HG02884 (cell line): ENCODE measurements around the gene CA12.

Source experiments
- ATAC-seq: cut with Tn5 transposase; IDR thresholded peaks from one replicate; pipeline ENCODE4 v1.9.1; 2021; ENCODE audit warnings: mild to moderate bottlenecking, moderate library complexity; ENCODE audit not compliant: unreplicated experiment

CA12 gene

DNA sequence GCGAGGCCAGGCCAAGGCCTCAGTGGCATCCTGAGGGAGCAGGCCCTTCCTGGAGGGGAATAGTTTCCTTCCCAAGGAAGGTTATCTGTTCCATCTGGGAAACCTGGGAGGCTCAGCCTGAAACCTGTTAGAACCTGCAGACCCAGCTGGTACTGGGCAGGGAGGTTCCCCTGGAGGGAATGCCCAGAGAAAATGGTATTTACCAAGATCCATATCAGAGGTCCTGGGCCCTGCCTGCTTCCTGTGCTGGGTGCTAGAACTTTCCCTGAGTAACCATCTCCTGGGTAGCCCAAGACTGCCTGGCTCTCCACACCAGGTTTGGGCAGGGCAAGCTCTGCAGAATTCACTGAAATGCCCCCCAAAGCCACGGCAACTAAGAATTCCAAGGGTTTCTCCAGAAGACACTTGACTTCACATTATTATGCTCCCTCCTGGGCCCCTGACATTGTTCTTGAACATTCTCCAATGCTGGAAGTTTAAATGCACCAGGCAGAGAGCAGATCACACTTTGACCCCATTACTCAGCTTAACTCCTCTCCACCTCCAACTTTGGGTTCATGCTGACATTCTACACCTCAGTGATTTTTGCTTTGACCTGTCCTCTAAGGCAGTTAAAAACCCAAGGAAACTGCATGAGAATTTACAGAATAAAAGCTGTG, 2.0 kb downstream of the CA12 start:
- no peak for ATAC-seq

DNA sequence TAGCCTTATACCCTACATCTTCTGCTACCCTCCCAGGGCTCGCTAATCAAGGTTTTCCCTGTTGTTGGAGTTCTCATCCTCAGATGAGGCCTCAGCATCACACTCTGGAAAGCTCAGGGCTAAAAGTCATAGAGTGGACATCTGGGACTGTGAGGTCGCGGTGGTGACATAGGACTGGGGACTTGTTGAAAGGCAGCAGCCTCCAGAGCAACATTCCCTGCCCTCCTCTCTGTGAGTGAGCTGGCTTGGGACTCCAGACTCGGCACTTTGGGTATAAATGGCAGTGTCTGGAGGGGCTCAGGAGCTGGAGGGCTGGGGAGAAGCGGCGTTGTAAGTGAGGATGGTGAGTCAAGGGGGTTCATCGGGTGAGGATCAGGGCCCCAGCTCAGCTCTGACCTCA, 2.7 kb downstream of the CA12 start:
- no peak for ATAC-seq

DNA sequence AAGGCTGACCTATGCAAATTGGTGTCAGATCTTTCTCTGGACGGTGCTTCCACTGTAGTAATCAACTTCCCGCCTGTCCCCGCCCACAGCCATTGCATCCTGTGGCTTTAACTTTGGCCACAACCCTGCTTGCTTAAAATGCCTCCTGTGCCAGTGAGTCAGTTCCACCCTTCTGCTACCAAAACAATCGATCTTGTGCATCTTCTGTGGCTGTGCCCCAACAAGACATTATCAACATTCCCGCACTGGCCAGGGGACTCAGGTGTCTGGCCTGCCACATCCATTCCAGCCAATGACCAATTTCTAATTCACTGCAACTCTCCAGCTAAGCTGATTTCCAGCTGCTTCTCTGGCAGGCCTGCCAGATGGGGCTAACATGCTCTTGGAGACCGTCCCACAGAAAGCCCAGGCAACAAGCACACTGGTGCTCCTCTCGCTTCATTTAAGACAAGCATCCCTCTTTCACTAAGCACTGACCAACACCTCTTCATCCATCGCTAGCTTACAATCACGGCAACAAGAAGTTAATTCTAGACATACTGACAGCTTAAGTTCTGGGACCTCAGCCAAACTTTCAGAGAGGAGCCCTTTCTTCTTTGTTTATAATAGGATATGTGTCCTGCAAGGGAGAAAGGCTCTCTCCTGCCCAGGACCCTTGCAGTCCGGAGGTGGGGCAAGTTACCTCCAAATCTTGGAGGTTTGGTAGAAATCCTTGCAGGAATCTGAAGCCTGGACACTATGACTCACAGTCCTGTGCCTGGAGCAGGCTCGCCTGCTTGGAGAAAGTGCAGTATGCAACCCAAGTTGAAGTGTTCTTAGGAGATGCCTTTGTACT, 6.7 kb downstream of the CA12 start:
- no peak for ATAC-seq

DNA sequence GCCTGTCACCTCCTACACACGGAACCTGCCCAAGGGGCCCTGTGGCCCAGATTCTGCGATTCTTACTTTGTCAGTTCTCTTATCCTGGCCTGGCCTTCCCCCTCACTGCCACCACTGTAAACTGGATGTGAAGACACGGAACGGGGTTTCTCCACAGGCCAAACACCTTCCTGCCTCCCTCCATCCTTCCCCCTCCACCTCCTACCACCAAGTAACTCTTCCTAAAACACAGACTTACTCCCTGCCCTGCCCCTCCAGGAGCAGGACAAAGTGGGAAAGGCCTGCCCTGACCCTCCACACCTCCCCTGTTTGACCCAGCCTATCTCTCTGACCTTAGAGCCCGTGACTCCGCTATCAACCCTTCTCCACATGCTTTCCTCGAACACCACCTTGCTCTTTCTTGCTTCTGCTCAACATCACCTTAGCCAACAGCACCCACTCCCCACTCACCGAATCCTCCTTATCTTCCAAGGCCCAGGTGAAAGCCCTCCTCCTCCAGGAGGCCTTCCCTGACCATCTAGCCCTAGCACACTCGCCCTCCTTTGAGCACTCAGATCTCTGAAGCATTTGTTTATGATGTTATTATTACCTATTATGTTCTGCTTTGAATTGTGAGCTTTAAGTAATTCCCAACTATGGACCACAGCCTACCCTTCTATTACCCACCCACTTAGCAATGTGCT, 7.6 kb downstream of the CA12 start:
- no peak for ATAC-seq

DNA sequence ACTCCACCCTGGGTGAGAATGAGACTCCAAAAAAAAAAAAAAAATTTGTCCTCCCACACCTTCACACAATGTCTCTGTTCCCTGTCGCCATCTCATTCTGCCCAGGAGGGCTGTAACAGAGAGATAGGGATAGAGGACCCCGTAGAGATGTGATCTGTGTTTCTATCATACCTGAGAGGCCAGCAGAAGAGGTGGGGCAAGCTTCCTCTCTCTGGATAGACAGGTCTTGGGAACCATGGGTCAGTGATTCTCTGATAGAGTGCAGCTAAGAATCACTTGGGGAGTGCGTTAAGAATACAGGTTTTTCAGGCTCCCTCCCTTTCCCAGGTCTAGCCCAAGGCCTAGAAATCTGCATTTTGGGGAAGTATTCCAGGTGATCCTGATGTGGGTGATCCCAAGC, 8.3 kb downstream of the CA12 start:
- ATAC-seq, result no peak

DNA sequence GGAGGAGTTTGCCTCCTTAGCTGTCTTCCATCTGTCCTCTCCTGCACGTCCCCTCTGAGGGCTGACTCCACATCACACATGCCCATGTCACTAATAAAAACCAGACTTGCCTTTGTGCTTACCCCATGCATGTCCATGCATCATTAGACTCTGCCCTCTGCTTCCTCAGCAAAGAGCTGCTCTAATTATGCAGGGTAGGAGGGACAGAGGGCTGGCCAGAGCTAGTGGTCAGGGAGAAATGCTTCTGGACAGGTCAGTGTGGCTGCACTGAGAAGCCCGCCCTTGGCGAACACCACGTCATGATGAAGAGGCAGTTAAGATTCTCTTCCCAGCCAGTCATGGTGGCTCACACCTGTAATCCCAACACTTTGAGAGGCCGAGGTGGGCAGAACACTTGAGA, 8.9 kb downstream of the CA12 start:
- ATAC-seq, result no peak

DNA sequence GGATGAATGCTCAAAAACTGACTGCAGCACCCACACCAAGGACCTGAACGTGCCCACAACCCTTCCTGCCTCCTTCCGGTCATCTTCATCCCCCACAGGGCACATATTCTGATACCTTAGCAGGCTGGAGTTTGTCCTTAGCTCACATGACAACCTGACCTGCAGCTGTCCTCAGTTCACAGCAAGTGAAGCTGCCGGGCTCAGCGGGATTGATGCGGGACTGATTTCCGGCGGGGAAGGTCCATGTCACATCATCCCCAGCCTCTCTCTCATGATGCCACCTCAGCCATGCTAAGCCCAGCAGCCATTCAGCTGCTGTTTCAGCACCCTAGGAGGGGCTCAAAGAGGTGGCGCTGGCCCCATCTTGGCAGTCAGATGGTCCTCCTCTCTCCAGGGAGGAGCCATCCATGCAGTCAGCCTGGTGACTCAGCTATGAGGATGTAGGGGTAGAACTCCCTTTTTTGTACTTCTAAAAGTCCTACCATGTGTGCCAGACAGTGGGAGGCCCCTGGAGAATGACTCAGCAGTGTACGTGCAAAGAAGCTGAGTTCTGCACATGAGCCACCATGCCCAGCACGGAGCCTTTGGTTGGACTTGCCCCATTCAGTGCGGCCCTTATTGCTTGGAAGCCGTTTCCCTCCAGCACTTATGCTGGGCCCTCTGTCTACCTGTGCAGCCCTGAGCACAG, 9.5 kb downstream of the CA12 start:
- no peak for ATAC-seq

DNA sequence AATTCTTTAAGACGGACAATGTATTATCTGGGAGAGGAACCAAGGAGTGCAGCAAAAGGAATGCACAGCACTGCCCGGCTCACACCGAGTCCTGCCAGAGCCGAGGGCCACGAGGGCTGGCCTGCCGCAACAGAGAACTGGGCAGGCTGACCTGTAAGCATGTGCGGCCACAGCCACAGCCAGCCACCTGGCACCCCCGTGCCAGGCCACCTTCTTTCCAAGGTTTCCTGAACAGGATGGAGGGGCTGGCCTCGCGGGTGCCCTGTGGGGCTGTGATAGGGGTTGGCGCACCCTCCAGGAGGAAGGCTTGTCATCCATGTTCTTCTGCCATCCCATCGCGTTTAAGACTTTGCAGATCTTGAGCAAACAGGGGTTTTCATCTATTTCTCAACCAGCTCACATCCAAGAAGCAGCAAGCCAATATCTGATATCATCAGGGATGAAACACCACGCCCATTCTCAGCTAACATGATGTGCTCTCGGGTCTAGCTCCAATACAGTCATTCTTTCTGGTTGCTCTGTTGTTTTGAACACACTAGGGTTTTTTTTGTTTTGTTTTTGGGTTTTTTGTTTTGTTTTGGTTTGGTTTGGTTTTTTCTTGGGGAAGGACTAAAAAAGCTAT, 10.2 kb downstream of the CA12 start:
- no peak for ATAC-seq

DNA sequence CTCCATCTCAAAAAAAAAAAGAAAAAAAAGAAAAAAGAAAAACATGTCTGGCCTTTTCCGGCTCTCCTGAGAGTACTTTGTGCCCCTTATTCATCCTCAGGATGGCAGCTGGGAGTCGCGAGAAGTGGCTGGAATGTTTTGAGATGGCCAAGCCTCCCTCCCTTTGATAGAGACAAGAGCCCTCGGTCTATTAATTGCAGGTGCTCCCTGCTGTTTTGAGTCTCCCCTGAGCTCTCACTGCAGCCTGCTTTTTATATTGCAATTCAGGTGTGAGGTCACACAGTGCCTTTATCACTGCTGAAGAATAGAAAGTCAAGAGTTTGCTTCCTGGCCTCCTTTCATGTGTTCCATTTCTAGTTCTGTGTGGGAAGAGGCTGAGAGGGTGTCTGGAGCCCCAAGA, 10.9 kb downstream of the CA12 start:
- ATAC-seq, result no peak

DNA sequence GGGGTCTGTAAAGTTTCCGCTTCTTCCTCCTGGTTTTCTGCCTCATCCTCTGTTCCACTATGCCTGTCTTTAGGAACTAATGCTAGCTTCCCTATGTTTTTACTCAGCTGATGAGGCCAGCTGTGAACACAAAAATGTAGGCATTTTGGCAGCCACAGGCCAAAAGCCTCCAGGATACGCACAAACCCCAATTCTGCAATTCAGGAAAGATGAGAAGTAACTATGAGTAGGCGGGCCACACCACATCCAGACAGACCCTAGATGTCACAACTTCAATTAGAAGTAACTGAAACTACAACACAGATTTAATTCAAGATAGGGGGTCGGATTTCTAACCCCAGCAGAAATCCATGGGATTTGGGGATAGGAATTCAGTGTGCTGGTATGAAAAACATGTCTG, 11.9 kb downstream of the CA12 start:
- ATAC-seq, result no peak

DNA sequence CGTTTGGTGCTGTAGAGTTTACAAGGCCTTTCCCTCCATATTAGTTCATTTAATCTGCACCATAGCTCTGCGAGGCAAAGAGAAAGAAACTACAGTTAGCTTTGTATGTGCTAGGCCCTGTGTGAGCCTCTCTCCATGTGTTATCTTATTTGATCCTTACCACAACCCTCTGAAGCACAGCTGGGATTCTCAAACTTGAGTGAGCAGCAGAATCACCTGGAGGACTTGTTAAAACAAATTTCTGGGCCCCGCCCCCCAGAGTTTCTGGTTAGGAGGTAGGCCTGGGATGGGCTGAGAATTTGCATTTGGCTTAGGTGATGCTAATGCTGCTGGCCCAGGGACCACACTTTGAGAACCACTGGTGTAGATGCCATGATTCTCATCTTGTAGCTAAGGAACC, 12.3 kb downstream of the CA12 start:
- ATAC-seq, result no peak

DNA sequence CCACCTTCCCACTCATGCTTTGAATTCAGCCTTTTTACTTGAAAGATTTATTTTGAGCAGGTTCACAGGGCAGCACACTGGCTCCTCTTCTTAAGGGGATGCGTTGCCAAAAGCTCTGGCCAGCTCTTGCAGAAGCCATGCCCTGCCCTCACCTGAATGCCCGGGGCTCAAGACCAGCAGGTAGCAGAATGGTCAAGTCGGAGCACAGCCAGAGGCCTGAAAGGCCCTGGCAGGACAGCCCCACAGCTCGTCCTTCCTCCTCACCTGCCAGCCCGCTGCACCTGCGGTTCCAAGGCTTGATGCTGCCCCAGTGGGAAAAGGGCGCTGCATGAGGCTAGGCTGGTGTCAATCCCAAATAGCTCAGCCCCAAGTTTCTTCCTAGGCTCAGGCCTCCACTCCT, 13.1 kb downstream of the CA12 start:
- no peak for ATAC-seq

DNA sequence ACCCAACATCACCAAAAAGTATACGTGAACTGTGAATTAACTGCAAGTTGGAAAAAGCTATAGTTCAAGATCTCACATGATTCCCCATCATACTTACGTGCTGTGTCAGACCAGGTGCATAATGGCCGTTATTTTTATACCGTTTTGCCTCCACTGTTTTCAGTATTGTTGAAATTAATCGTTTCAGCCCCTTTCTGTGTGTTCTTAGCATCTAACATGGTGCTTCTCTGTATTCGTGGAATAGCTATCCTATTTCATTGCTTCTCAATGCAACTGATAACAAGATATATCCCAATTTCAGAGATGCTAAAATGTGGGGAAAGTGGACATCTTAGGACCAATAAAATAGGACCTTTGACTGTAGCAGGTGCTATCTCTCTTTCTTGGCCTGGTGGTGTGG, 13.7 kb downstream of the CA12 start:
- ATAC-seq, result no peak

DNA sequence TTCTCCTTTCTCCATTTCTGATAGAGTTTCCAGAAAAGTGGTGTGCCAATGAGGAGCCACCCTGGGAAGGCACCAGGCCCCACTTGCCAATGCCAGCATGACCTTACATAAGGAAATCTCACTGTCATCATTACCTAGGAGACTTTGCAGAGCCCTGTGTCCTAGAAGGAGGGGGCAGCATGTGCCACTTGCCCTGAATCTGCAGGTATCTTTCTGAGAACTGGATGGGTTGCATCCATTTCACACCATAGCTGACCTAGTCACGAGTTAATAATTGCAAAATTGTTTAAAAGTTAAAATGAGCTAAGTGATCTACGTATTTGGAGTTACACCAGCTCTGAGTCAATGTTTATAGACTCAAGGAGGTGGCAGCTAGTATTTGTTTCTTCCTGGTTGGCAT, 14.3 kb downstream of the CA12 start:
- no peak for ATAC-seq

DNA sequence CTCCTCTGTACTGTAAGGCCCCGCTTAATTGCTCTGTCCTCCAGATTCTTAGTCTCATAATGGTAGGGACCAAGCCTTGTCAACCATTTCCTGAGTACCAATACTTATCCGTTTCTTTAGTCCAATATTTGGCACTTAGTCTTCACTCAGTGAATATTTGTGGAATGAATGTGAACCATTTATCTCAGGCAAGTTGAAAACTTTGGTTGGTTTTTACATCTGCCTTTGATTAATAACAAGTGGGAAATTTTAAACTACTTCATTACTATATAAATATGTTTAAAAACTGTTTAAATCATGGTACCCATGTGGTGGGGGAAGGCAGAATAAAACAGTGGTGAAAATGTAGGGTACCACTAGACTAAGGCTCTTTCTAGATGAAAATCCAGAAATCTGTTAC, 15.2 kb downstream of the CA12 start:
- ATAC-seq, result no peak

DNA sequence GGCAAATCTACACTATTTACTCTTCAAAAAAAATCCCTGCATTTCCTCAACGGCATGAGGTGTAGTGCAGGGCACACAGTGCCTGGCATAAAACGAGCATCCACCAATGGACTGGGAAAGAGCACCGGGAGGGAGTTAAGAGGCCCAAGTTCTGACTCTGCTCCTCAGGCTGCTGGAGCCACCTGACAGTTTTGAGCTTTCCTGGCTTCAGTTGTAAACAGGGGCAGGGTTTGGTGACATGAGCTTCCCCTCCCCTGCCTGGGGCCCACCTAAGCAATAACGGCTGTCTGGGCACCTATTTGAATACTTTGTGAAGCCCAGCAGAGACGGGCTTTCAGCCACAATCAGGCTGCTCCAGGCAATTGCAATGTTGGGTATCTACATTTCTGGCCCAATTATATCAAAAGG, 16.4 kb downstream of the CA12 start:
- ATAC-seq, result no peak

DNA sequence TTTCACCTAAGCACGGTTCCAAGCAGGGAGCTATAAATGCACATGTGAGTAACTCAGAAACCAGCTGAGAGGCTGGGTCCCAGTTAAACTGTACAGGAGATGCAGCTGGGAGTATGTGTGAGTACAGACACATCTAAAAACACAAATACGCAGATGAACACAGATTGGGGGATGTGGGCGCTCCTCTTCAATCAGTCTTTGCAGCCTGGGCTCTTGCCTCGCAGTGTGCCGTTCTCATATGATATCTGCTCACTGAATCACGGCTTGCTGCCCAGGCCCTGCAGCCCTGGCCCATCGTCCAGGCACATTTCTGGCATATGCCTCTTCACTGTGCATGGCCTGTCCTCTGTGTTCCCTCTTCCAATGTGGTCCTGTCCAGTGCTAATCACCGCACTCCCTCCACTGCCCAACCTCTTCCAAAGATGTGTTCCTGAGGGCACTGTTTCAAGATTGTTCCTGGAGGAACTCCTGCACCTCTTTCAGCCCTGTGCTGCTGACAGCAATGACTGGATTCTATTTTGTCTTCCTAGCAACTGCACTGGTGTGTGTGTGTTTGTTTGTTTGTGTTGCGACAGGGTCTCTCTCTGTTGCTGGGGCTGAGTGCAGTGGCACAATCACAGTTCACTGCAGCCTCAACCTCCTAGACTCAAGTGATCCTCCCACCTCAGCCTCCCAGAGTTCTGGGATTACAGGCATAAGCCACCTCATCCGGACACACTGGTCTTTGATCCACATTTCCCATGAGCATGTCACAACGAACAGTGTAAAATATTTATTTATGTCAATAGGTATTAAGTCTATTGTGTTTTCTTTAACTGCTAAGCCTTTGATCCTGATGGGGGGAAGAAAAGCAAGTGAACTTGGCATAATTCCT, 17.0 kb downstream of the CA12 start:
- no peak for ATAC-seq

DNA sequence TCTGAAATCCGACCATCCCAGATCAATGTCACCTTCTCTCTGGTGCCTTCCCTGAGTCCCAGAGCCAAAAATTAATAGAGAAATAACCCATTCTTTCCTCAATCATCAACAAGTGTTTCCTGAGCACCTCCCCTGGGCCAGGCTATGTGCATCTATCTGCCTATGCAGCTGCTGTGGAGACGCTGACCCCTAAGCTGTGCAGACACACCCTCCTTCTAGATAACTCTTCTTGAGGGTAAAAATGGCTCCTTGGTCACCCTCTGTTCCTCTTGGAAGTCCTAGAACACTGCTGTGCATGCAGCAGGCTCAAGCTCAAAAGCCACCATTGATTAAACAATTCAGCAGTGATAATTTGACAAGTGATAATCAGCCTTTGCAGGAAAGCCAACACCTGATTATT, 18.4 kb downstream of the CA12 start:
- no peak for ATAC-seq

DNA sequence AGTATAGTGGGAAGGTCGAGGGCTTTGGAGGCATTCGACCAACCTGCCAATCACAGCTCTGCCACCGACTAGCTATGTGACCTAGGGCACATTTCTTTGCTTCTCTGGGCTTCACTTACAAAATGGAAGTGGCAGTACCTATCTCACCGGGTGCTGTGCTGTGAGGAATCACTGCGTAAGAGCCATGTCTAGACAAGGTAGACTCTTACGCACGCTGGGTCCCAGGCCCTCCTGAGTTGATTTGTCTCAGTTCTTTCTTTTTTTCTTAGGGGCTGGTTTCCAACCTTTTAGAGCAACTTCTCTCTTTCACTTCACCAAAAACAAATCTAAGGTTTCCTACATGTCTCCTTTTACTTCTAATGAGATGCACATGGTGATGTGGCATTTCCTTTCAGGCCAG, 18.8 kb downstream of the CA12 start:
- ATAC-seq, result no peak

DNA sequence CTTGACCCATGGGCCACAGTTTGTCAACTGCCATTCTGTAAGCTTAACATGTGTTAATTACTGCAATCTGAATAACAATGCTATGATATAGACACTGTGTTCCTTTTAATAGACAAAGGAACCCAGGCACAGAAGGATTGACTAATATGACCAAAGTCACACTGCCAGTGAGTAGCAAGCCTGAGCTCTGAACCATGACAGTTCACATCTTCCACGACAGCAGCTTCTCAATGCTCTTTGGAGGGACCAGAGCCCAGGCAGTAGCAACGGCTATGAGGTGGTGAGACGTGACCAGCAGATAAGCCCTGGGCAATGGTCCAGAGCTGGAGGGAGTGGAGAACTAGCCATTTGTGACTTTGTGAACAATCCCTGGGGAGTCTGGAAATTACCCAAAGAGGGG, 19.4 kb downstream of the CA12 start:
- no peak for ATAC-seq
